GM19099 (cell line): Measurements from ENCODE around the gene JAZF1.

Experiments used
- POLR2A ChIP-seq: IDR thresholded peaks from 3 replicates; pipeline ENCODE4 v1.6.1; 2011; ENCODE audit warnings: low read depth; ENCODE audit not compliant: insufficient read length; ENCODE audit errors: extremely low read depth

The JAZF1 gene

DNA sequence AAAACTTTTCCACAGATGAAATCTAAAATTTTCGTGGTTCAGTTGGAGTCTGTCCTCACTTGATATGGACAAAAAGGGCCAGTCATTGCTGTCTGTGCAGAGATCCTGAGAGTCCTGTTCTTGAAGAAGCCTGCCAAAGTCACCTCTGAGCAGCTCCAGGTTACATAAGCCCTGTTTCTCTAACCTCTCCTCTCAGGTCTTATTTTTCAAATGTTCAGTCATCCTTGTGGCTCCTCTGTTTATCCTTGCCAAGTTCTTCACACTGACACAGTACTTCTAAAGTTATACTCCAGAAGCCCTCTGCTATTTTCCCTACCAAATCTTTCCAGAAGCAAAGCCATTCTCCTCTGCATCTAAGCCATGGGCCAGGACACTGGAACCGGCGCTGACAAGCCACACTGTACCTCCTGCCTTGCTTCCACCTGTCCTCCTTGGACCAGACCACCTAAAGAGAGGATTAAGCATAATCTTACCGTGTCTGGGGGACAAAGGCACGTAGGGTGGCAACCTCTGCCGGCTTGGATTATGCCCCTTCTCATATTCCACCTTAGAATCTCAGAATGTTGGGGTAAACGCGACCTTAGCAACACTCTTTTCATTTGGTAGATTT is 161.6 kb downstream of the JAZF1 start:
- TF ChIP-seq POLR2A = no peak

DNA sequence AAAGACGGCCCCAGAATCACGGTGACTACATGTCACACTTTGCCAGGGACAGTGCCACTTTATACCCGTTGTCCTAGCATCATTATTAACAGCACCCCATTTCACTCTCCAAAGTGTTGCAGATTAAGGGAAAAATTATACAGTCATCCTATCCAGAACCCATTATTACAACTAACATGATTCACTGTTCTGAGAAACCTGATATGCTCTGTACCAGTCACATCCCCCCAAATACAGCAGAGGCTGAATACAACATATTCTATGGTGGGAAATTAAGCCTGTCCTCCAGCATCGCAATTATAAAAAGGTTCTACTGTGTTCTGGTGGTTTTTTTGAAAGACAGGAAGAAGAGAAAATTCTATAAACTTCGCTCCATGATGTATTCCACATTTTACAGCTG is 162.1 kb downstream of the JAZF1 start:
- no peak for TF ChIP-seq POLR2A

DNA sequence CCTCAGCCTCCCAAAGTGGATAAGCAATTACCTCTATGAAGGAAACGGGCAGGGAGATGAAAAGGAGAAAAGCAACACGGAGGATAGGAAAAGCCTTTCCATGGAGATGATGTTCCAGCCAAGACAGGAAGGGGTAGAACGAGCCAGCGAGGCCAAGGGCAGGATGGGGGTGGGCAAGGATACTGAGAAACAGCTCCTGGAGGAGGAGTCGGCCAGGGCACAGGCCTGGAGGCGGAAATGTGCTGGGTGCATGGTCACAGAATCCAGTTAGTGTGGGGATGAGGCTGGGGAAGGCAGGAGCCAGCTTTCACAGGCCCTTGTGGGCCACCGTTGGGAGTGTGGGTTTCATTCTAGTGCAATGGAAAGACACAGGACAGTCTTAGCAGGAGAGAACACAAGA is 162.6 kb downstream of the JAZF1 start:
- TF ChIP-seq POLR2A = no peak

DNA sequence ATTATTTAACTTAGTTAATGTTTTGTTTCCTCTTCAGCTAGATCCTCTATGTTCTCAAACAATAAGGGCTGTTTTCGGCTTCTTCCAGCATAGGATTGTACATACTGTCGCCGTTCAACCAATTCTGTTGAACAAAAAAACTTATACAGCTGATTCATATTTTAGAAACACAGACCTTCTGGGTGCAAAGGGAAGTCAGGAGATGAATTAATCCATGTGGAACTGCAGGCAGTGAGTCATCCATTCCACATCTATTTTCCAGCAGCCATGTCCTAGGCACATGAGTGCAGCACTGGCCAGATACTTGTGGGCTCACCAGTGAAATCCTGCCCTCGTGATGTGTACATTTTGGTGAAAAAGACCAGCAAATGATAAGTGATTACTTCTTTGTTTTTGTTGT is 163.2 kb downstream of the JAZF1 start:
- no peak for TF ChIP-seq POLR2A

- TF ChIP-seq POLR2A = no peak
Observed at GRCh38 chr7:28016297-28016696, 164.3 kb downstream of the JAZF1 start.

DNA sequence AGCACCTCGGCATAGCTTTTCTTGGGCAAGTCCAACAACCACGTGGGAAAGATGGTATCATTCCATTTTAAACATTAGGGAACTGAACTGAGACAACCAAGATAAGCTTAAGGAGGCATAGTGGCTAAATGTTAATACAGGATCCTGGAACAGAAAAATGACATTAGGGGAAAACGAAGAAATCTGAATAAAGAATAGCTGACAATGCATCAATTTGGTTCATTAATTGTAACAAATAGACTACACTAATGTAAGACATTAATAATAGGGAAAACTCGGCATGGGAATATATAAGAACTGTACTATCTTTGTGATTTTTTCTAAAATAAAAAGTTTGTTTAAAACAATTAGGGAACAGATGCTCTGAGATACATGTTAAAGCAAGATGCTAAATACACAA is 165.4 kb downstream of the JAZF1 start:
- no peak for TF ChIP-seq POLR2A

- TF ChIP-seq POLR2A = no peak
Observed at GRCh38 chr7:28013441-28013840, 167.2 kb downstream of the JAZF1 start.

- no peak for TF ChIP-seq POLR2A
Observed at GRCh38 chr7:28013019-28013418, 167.6 kb downstream of the JAZF1 start.

DNA sequence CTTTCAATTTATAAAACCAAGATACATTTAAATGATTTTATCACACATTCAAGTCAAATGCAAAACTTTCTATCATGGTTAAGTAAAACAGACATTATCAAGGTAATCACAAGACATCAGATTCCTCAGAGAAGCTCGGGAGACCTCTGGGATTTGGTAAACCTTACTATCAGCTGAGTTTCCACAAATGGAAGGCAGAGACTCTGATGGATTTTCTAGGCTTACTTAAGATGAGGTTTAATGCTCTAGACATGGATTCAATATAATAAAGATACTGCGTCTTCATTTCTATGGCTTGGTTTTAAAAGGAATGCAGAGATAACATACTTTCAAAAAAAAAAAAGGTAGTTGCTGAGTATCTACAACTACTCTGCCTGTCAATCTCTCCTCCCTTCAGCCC is 171.7 kb downstream of the JAZF1 start:
- no peak for TF ChIP-seq POLR2A

DNA sequence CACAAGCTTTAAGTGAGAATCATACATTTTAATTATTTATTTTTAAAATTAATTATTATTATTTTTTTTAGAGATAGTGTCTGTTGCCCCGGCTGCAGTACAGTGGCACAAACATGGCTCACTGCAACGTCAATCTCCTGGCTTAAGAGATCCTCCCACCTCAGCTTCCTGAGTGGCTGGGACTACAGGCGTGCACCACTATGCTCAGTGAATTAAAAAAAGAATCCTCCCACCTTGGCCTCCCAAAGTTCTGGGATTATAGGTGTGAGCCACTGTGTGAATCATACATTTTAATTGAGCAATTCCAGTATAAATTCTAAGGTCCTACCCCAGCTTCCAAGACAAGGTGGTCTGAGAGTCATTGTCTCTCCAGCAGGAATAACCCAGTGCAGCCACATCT is 172.4 kb downstream of the JAZF1 start:
- no peak for TF ChIP-seq POLR2A

DNA sequence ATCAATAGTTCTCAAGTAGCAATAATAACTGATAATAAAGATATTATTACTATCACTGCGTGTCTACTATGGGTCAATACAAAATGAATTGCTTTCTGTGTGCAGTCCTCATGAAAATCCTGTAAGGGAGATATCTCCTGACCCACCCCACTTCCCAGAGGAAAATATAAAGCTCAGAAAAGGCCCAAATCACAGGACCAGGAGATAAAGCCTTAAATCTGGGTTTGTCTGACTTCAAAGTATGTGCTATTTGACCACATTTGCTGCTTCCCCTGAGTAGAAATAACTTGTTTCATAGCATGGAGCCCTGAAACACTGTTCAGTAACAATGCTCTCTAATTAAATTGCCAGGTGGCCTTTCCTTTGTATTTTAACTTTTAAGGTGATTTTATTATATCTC is 174.1 kb downstream of the JAZF1 start:
- no peak for TF ChIP-seq POLR2A

GRCh38 chr7:28005847-28006231 is 174.8 kb downstream of the JAZF1 start:
- TF ChIP-seq POLR2A = no peak

GRCh38 chr7:28005075-28005846 is 175.3 kb downstream of the JAZF1 start:
- TF ChIP-seq POLR2A = no peak

- no peak for TF ChIP-seq POLR2A
Observed at GRCh38 chr7:28003408-28003807, 177.2 kb downstream of the JAZF1 start.

DNA sequence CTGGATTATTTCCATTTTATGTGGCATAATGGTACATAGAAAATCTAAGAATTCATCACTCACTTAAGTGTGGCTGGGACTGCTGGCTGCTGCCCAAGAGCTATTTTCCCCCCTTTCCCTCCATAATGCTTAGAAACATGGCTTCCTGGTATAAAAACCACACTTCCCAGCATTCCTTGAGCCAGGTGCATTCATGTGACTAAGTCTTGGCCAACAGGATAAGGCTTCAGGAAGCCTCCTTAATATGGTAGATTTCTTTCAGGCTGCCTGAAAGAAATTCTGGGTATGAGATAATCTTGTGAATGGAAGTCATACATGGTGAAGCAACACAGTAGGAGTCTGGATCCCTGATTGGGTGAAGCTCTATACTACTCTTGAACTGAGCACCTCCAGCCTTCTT is 178.0 kb downstream of the JAZF1 start:
- TF ChIP-seq POLR2A = no peak

GRCh38 chr7:28001896-28002295 is 178.7 kb downstream of the JAZF1 start:
- TF ChIP-seq POLR2A = no peak

DNA sequence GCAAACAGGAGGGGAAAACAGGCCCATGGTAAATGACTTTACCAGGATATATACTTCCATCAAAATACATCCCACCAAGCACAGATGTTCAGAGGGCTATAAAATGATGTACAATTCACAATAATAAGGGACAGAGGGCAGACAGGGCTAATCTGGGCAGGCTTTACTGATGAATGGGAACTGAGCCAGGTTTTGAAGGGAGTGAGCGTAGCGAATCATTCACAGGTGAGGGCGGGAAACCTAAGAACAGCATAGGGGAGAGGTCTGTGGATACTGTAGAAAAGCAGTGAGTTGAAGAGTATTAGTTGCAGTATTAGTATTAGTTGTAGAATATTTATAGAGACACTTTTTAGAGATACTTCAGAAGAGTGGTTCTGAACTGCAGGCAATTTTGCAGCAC is 180.8 kb downstream of the JAZF1 start:
- no peak for TF ChIP-seq POLR2A
